Measurements from ENCODE around the gene GOLGA8S.
"Not testable (repeated sequence)": the region's sequence is repeated elsewhere in the genome, so short reads cannot be mapped to it uniquely, and the experiment has no call there.

The GOLGA8S gene

GRCh38 chr15:23354448-23354847 lies at the start of gene GOLGA8S:
GOLGA8S (plus strand) TSS chr15:23354748; CDS start chr15:23354810, 62 bp downstream.
- DNase-seq, result not testable (repeated sequence)

- not testable (repeated sequence) for DNase-seq
These were observed 49.7 kb upstream of the GOLGA8S start for GRCh38 chr15:23304805-23305204.

GRCh38 chr15:23305921-23306320 lies 48.6 kb upstream of the GOLGA8S start:
- not testable (repeated sequence) for DNase-seq

- DNase-seq, result not testable (repeated sequence)
These were observed 43.3 kb upstream of the GOLGA8S start for GRCh38 chr15:23311233-23311632.

- DNase-seq, result not testable (repeated sequence)
These were observed 20.5 kb upstream of the GOLGA8S start, which contains the start of gene GOLGA6L26 for GRCh38 chr15:23334096-23334495. GOLGA6L26 (minus strand) TSS chr15:23334196; CDS start chr15:23334135, 61 bp downstream.

- DNase-seq, result not testable (repeated sequence)
These were observed 8.1 kb downstream of the GOLGA8S start for GRCh38 chr15:23362622-23363021.

GRCh38 chr15:23364261-23364660 lies 9.7 kb downstream of the GOLGA8S start:
- not testable (repeated sequence) for DNase-seq

- TF ChIP-seq GATA1 (IDR thresholded peaks at IDR 0.05; ENCODE audit: low read depth, low read length), result no peak
- no peak for TF ChIP-seq POLR2A (IDR thresholded peaks at IDR 0.05; ENCODE audit: low read length)
- DNase-seq, result no peak
These were observed 16.0 kb downstream of the GOLGA8S start for GRCh38 chr15:23370578-23370977.

GRCh38 chr15:23371134-23371533 lies 16.6 kb downstream of the GOLGA8S start:
- DNase-seq, result not testable (repeated sequence)

- not testable (repeated sequence) for DNase-seq
These were observed 17.3 kb downstream of the GOLGA8S start for GRCh38 chr15:23371868-23372267.

GRCh38 chr15:23372284-23372683 lies 17.7 kb downstream of the GOLGA8S start:
- no peak for DNase-seq
- TF ChIP-seq POLR2A (IDR thresholded peaks at IDR 0.05; ENCODE audit: low read length) (no peak), GATA1 (IDR thresholded peaks at IDR 0.05; ENCODE audit: low read depth, low read length) (no peak)

GRCh38 chr15:23372891-23373600 lies 18.5 kb downstream of the GOLGA8S start:
- not testable (repeated sequence) for DNase-seq

GRCh38 chr15:23374226-23374625 lies 19.7 kb downstream of the GOLGA8S start:
- not testable (repeated sequence) for DNase-seq

GRCh38 chr15:23378946-23379345 lies 24.4 kb downstream of the GOLGA8S start:
- not testable (repeated sequence) for DNase-seq

GRCh38 chr15:23380700-23381099 lies 26.2 kb downstream of the GOLGA8S start:
- not testable (repeated sequence) for DNase-seq

GRCh38 chr15:23381192-23381591 lies 26.6 kb downstream of the GOLGA8S start:
- not testable (repeated sequence) for DNase-seq

- no peak for DNase-seq
- TF ChIP-seq POLR2A (IDR thresholded peaks at IDR 0.05; ENCODE audit: low read length), result no peak
- TF ChIP-seq GATA1 (IDR thresholded peaks at IDR 0.05; ENCODE audit: low read depth, low read length), result no peak
These were observed 29.8 kb downstream of the GOLGA8S start for GRCh38 chr15:23384371-23384770.
